ENCODE data around the gene UBXN4.

The UBXN4 gene

DNA sequence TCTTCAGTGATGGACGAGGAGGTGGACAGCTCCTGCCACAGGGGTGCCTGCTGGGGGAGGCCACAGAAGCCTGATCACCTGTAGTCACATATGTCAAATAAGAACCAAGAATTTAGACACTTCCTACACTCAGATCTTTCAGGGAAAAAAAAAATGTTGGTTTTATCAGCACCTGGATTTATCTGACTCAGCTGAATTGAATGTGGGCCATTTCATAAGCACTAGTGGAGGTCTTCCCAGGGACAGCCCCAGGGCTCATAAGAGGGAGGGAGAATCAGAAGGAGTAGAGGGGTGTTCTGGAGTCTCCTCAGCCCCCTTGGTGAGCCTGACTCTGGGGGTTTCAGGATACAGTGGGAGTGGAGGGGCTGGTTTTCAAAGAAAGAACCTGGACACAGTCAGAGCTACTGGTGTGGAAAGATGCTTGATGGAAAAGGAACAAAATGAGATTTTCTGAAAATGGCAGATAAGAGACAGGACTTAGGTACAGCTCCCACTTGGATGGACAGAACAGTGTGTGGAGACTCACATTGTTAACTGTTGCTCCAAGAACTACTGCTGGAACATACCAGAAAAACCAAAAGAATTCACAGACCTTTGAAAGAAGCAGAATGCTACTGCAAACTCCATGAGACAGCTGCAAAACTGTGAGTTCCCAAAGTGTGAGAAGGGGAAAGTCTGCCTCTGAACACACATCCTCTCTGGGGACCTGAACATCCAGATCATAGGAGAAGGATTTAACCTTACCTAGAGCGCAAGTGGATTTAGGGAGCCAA, 49.9 kb downstream of the UBXN4 start:
- TF ChIP-seq, protein P1, sequence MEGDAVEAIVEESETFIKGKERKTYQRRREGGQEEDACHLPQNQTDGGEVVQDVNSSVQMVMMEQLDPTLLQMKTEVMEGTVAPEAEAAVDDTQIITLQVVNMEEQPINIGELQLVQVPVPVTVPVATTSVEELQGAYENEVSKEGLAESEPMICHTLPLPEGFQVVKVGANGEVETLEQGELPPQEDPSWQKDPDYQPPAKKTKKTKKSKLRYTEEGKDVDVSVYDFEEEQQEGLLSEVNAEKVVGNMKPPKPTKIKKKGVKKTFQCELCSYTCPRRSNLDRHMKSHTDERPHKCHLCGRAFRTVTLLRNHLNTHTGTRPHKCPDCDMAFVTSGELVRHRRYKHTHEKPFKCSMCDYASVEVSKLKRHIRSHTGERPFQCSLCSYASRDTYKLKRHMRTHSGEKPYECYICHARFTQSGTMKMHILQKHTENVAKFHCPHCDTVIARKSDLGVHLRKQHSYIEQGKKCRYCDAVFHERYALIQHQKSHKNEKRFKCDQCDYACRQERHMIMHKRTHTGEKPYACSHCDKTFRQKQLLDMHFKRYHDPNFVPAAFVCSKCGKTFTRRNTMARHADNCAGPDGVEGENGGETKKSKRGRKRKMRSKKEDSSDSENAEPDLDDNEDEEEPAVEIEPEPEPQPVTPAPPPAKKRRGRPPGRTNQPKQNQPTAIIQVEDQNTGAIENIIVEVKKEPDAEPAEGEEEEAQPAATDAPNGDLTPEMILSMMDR (IDR thresholded peaks at IDR 0.05), result no peak

DNA sequence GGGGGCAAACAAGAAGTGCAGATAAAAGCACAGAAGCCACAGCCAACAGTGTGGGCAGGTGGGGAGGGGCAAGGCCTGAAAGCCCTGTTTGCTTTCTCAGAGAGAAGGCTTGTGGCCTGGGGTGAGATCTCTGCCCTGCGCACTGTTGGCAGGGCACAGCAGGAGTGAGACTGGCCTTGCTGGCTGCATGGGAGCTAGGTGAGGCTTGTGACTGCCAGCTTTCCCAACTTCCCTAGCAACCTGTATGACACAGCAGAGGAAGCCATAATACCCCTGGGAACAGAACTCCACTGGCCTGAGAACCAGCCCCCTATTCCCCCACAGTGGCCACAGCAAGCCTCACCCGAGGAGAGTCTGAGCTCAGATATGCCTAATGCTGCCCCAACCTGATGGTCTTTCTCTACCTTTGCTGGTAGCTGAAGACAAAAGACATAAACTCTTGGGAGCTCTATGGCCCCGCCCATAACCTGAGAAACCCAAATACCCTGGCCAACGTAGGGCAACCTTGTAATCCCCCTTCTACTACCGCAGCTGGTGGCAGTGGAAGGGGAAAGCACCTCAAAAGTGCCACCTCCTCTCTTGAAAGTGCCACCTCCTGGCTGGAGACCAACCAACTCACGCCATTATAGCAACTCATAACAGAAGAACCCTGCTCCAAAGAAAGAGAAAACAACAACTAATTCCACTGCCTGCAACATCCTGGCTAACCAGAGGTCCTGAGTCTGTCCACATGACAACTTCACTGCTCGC, 50.9 kb downstream of the UBXN4 start:
- TF ChIP-seq, protein P1 (IDR thresholded peaks at IDR 0.05), result no peak

DNA sequence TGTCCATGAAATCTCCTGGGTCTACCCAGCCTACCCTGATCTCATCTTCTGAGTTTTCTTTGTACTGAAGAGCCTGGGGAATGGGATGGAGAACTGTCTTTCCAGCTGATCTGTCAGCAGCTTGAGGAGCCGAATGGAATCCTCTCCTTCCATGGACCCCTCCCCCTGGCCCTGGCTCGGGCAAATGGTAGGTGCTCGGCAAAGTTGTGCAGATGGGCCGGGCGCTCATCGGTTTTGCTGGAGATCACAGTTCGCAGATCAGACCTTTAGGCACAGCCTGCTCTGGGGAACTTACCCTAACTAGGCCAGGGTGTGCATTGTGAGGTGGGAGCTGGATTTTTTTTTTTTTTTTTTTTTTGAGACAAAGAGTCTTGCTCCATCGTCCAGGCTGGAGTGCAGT, 55.0 kb downstream of the UBXN4 start:
- TF ChIP-seq, protein P1 (IDR thresholded peaks at IDR 0.05), result no peak

DNA sequence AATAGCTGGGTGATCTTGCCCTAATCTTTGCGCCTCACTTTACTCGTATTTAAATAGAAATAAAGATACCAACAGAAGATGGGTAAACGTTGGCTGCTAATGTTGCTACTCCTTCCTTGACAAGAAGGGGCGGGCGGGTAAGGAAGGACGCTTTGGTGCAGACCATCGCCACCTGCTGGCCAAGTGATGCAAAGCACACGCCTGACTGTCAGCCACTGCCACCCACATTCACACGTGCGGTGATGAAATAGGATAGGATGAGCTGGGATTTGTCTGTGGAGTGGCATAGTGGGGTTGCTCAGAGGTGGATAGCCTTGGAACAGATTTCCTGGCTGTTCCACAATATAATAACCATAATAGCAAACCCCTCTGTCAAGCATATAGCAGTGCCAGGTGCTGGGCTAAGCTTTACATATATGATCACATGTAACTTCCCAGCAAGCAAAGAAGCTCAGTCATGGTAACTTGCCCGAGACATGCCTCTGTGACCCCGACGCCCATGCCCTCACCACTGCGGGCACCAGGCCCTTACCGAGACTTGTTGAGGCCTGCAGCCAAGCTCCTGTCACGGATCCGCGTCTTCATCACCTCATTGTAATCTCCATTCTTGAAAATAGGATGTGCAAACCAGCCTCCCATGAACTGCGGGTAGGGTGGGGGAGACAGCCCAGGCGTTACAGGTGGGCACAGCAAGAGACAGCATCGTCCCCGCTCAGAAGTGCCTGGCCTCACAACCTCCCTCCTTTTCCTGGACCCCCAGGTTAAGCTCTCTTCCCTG, 56.0 kb downstream of the UBXN4 start:
- TF ChIP-seq, protein P1 (IDR thresholded peaks at IDR 0.05), result peak; percentile 90

DNA sequence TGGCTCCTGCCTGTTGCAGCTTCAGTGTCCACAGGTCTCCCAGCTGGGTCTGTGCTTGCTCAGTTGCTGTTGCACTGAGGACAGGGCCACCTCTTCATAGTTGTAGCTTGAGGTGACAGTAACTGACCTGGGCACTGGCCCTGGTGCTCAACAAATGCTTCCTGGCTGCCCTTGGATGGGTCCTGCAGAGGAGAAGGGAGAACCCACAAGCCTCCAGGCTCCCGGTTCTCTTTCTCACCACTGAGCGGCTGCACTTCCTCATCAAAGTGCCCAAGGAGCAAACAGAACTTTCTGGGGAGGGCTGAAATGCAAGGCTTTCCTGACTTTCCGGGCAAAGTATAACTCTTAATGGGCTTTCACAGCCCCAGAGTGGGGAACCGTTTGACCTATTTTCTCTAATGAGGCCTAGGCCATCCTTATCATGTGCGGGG, 56.6 kb downstream of the UBXN4 start:
- TF ChIP-seq, protein P1 (IDR thresholded peaks at IDR 0.05), result no peak

DNA sequence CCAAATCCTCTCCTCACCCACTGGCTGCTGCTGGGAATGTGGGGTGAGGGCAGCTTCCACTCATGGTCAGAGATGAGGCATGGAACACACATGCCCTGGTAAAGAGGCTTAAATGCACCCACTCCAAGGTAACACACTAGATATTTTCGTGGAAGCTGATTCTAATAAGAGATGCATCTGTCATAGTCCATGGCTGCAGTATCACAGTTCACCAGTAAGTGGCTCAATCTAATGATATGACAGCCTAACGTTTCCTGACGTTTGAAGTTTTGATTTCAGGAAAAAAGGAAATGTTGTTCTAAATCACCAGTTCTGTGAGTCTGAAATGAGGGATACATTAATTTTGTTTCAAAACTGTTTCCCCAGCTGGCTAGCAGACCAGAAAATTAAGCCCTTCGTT, 57.1 kb downstream of the UBXN4 start:
- TF ChIP-seq, protein P1 (IDR thresholded peaks at IDR 0.05), result no peak; the same call in 1 of the 2 replicates

DNA sequence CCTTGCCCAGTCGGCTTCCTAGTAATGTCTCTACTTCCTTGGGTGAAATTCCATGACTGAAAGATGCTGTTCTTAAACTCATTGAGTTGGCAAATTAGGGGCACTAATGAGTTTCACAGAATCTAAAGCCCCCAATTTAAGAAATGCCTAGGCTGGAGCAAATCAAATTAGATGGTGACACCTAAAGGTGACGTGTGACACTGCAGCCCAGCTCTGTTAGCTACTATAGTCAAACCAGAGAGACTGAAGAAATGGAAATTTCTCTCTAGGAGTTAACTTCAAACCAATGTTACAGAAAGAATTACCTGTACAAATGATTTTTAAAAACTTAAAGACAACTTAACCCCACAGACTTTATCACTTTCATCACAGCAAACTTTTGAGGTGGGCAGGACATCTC, 58.1 kb downstream of the UBXN4 start:
- TF ChIP-seq, protein P1 (IDR thresholded peaks at IDR 0.05), result no peak
